ENCODE data around the gene EFCAB7. TPM values are rescaled to one million over a fixed set of nuclear protein-coding genes. Genes with fewer than 3 reads are reported as not detected.
A peak's percentile ranks its signal among the peaks of the same experiment; 100 is the strongest.

EFCAB7 gene
- total and polyA plus RNA-seq, 2 of the 13 experiments (the other 11 are each of a cell fraction or from before 2014, with no cell fraction given): 1.7 to 5.4 TPM

GRCh38 chr1:63534406-63534805 is 11.1 kb downstream of the EFCAB7 start:
- ATAC-seq: no peak
- Histone ChIP-seq H3K9ac (ENCODE audit: insufficient read depth, low read depth, low read length) (no peak overlapping the region), H3K79me2 (ENCODE audit: insufficient read depth, low read length) (no peaks in the 10 kb centered on the region), H3K4me3 (replicated peaks in 1 of 3; ENCODE audit: insufficient read depth in 1 of 3, low read depth in 2 of 3, low read length in 3 of 3) (no peak overlapping the region), H3K4me1 (ENCODE audit: insufficient read depth, low read length) (peaks cover 6% of the 10 kb centered on the region; the same call in 1 of the 2 replicates), H2AFZ (ENCODE audit: low read length) (no peak overlapping the region), H3K36me3 (replicated peaks in 1 of 2; ENCODE audit: control insufficient read depth in 1 of 2, insufficient read depth in 2 of 2, low read length in 2 of 2) (no peaks in the 10 kb centered on the region), H4K20me1 (ENCODE audit: insufficient read depth, low read length) (no peaks in the 10 kb centered on the region), H3K9me3 (ENCODE audit: low read length) (no peaks in the 10 kb centered on the region), H3K27me3 (ENCODE audit: control insufficient read depth in 1 of 2, insufficient read depth in 2 of 2, low read length in 2 of 2) (no peaks in the 10 kb centered on the region), H3K27ac (ENCODE audit: extremely low read length, insufficient read depth, low read length) (no peak overlapping the region), H3K4me2 (ENCODE audit: low read depth, low read length) (no peak overlapping the region)
- FAIRE-seq: no peak
- TF ChIP-seq SOX13 (IDR thresholded peaks at IDR 0.05): no peak
- TF ChIP-seq SOX13 (CRISPR knock-in tag; conservative IDR thresholded peaks at IDR 0.05 in 1 of 2, IDR thresholded peaks at IDR 0.05 in 1 of 2): peak in 1 of 2 experiments; percentile 45; a peak in 1 of 4 replicates
- no peak for TF ChIP-seq EP300 (IDR thresholded peaks at IDR 0.05; ENCODE audit: low read depth in 2 of 2, low read length in 2 of 2)
- TF ChIP-seq EP300 (CRISPR knock-in tag; IDR thresholded peaks at IDR 0.05; ENCODE audit: borderline replicate concordance): no peak
- TF ChIP-seq ZNF207 (IDR thresholded peaks at IDR 0.05; ENCODE audit: borderline replicate concordance): no peak
- 0 out of 2 replicates have a peak, but pooled peaks have one; percentile 15 for TF ChIP-seq ZNF24 (IDR thresholded peaks at IDR 0.05)
- peak; percentile 57; the same call in 1 of the 2 replicates for TF ChIP-seq FOXA1 (IDR thresholded peaks at IDR 0.05)
- no peak for TF ChIP-seq FOXA1 (CRISPR knock-in tag; IDR thresholded peaks at IDR 0.05)
- TF ChIP-seq SOX5 (CRISPR knock-in tag; IDR thresholded peaks at IDR 0.05; ENCODE audit: borderline replicate concordance): peak; percentile 50; the same call in 1 of the 2 replicates
- TF ChIP-seq ATF3 (CRISPR knock-in tag; IDR thresholded peaks at IDR 0.05): no peak
- no peak for TF ChIP-seq ZNF562 (CRISPR knock-in tag; IDR thresholded peaks at IDR 0.05; ENCODE audit: borderline replicate concordance)
- intact Hi-C loops (cut with micrococcal nuclease; ENCODE audit: unreplicated experiment) (no loop called here), in situ Hi-C loops (cut with HindIII; ENCODE audit: extremely low pct_ligation_motif_present, low pct_unique_long_range_greater_than_20kb) (loop anchor here (5.0 to 25.0 kb wide), 2 partner anchors 207 to 522 kb away; no protein-coding TSS in a partner anchor)
- CTCF ChIA-PET (ENCODE audit: low intra/inter-chr PET ratio, low total read pairs): no interaction called here
- POLR2A ChIA-PET: no interaction called here
- no peak for DNase-seq (ENCODE audit: low spot score)
- BruUV-seq (replicated peaks): no TSS peak
